Ishikawa (cell line): ENCODE data around the gene GNB1L.

Source experiments
- CEBPB ChIP-seq: IDR thresholded peaks from 2 replicates; pipeline ENCODE4 v1.6.1; 2012
- CREB1 ChIP-seq: IDR thresholded peaks from 2 replicates; pipeline ENCODE4 v1.6.1; 2012; ENCODE audit warnings: low read depth
- EGR1 ChIP-seq: IDR thresholded peaks from 2 replicates; pipeline ENCODE4 v1.6.1; 2012
- EP300 ChIP-seq: IDR thresholded peaks from 2 replicates; pipeline ENCODE4 v1.6.1; 2012; ENCODE audit warnings: borderline replicate concordance
- FOXM1 ChIP-seq: IDR thresholded peaks from 2 replicates; pipeline ENCODE4 v1.6.1; 2012; ENCODE audit warnings: low read depth, borderline replicate concordance
- MAX ChIP-seq: IDR thresholded peaks from 2 replicates; pipeline ENCODE4 v1.6.1; 2012
- NFIC ChIP-seq: IDR thresholded peaks from 2 replicates; pipeline ENCODE4 v1.6.1; 2012
- RAD21 ChIP-seq: IDR thresholded peaks from 2 replicates; pipeline ENCODE4 v1.6.1; 2012; ENCODE audit warnings: low read depth
- REST ChIP-seq: IDR thresholded peaks from 2 replicates; pipeline ENCODE4 v1.6.1; 2012; ENCODE audit warnings: low read depth, mild to moderate bottlenecking
- TAF1 ChIP-seq: IDR thresholded peaks from 2 replicates; pipeline ENCODE4 v1.6.1; 2012; ENCODE audit warnings: low read depth, mild to moderate bottlenecking
- TCF12 ChIP-seq: IDR thresholded peaks from 2 replicates; pipeline ENCODE4 v1.6.1; 2012; ENCODE audit warnings: low read depth
- TEAD4 ChIP-seq: IDR thresholded peaks from 2 replicates; pipeline ENCODE4 v1.6.1; 2012
- USF1 ChIP-seq: IDR thresholded peaks from 2 replicates; pipeline ENCODE4 v1.6.1; 2012
- YY1 ChIP-seq: IDR thresholded peaks from 2 replicates; pipeline ENCODE4 v1.6.1; 2012; ENCODE audit warnings: low read depth
- ZBTB7A ChIP-seq: IDR thresholded peaks from 2 replicates; pipeline ENCODE4 v1.6.1; 2012; ENCODE audit warnings: low read depth

GNB1L gene

GRCh38 chr22:19898831-19899567, 44.3 kb upstream of the GNB1L start:
- TF ChIP-seq MAX (no peak), FOXM1 (no peak), TEAD4 (no peak), TCF12 (no peak), RAD21 (no peak)

- TF ChIP-seq RAD21 (no peak), USF1 (no peak), REST (no peak), MAX (no peak), TCF12 (no peak), TAF1 (no peak), EGR1 (no peak), FOXM1 (no peak), CEBPB (no peak), ZBTB7A (no peak), TEAD4 (no peak), CREB1 (no peak), YY1 (no peak), EP300 (no peak)
These were observed 43.5 kb upstream of the GNB1L start for GRCh38 chr22:19898145-19898544.

- TF ChIP-seq EGR1 = no peak
- no peak for TF ChIP-seq USF1
These were observed 43.1 kb upstream of the GNB1L start for GRCh38 chr22:19897726-19898125.

- no peak for TF ChIP-seq CEBPB
- TF ChIP-seq RAD21 = no peak
- TF ChIP-seq REST = no peak
- no peak for TF ChIP-seq TEAD4
- TF ChIP-seq USF1 = no peak
- TF ChIP-seq ZBTB7A = no peak
- no peak for TF ChIP-seq TAF1
- TF ChIP-seq TCF12 = no peak
- no peak for TF ChIP-seq EP300
- no peak for TF ChIP-seq MAX
- no peak for TF ChIP-seq YY1
- no peak for TF ChIP-seq NFIC
- TF ChIP-seq CREB1 = no peak
- TF ChIP-seq EGR1 = no peak
- TF ChIP-seq FOXM1 = no peak
These were observed 42.1 kb upstream of the GNB1L start for GRCh38 chr22:19896665-19897355.

GRCh38 chr22:19895160-19895849, 40.6 kb upstream of the GNB1L start:
- TF ChIP-seq TCF12 (no peak), RAD21 (no peak), FOXM1 (no peak), NFIC (no peak), ZBTB7A (no peak), USF1 (no peak), TEAD4 (no peak)
